Measurements from ENCODE around the gene STAT3.
"Not testable (repeated sequence)": the region's sequence is repeated elsewhere in the genome, so short reads cannot be mapped to it uniquely, and the experiment has no call there.

STAT3 gene

GRCh38 chr17:42380935-42381334, 7.3 kb downstream of the STAT3 start:
- DNase-seq (ENCODE audit: low spot score): no peak

- peak; percentile 19 for DNase-seq (ENCODE audit: low spot score)
Observed at GRCh38 chr17:42378959-42379594, 9.2 kb downstream of the STAT3 start.

- no peak for DNase-seq (ENCODE audit: low spot score)
Observed at GRCh38 chr17:42378359-42378958, 9.8 kb downstream of the STAT3 start.

GRCh38 chr17:42373896-42374295, 14.3 kb downstream of the STAT3 start:
- DNase-seq (ENCODE audit: low spot score): no peak

GRCh38 chr17:42372142-42372541, 16.1 kb downstream of the STAT3 start:
- no peak for DNase-seq (ENCODE audit: low spot score)

- not testable (repeated sequence) for DNase-seq (ENCODE audit: low spot score)
Observed at GRCh38 chr17:42368797-42369561, 19.3 kb downstream of the STAT3 start.

- not testable (repeated sequence) for DNase-seq (ENCODE audit: low spot score)
Observed at GRCh38 chr17:42368310-42368709, 19.9 kb downstream of the STAT3 start.

- DNase-seq (ENCODE audit: low spot score): not testable (repeated sequence)
Observed at GRCh38 chr17:42366176-42367023, 21.8 kb downstream of the STAT3 start.

- DNase-seq (ENCODE audit: low spot score): no peak
Observed at GRCh38 chr17:42365136-42365535, 23.1 kb downstream of the STAT3 start.

- DNase-seq (ENCODE audit: low spot score): no peak
Observed at GRCh38 chr17:42363767-42364585, 24.3 kb downstream of the STAT3 start.

- no peak for DNase-seq (ENCODE audit: low spot score)
Observed at GRCh38 chr17:42363231-42363630, 25.0 kb downstream of the STAT3 start.

GRCh38 chr17:42362245-42362961, 25.8 kb downstream of the STAT3 start:
- no peak for DNase-seq (ENCODE audit: low spot score)

GRCh38 chr17:42361781-42362186, 26.5 kb downstream of the STAT3 start:
- DNase-seq (ENCODE audit: low spot score): peak; percentile 9

GRCh38 chr17:42360388-42360787, 27.9 kb downstream of the STAT3 start:
- not testable (repeated sequence) for DNase-seq (ENCODE audit: low spot score)

- DNase-seq (ENCODE audit: low spot score): no peak
Observed at GRCh38 chr17:42359133-42359532, 29.1 kb downstream of the STAT3 start.

- no peak for DNase-seq (ENCODE audit: low spot score)
Observed at GRCh38 chr17:42358434-42358833, 29.8 kb downstream of the STAT3 start.

- no peak for DNase-seq (ENCODE audit: low spot score)
Observed at GRCh38 chr17:42354956-42355843, 33.0 kb downstream of the STAT3 start.

GRCh38 chr17:42348104-42348503, 40.1 kb downstream of the STAT3 start:
- no peak for DNase-seq (ENCODE audit: low spot score)

GRCh38 chr17:42347606-42348005, 40.6 kb downstream of the STAT3 start:
- DNase-seq (ENCODE audit: low spot score): no peak

GRCh38 chr17:42347198-42347597, 41.0 kb downstream of the STAT3 start:
- DNase-seq (ENCODE audit: low spot score): no peak

All from LoVo (cell line).